ENCODE measurements around the gene PRXL2B.
"Not testable (repeated sequence)": the region's sequence is repeated elsewhere in the genome, so short reads cannot be mapped to it uniquely, and the experiment has no call there.

PRXL2B gene

DNA sequence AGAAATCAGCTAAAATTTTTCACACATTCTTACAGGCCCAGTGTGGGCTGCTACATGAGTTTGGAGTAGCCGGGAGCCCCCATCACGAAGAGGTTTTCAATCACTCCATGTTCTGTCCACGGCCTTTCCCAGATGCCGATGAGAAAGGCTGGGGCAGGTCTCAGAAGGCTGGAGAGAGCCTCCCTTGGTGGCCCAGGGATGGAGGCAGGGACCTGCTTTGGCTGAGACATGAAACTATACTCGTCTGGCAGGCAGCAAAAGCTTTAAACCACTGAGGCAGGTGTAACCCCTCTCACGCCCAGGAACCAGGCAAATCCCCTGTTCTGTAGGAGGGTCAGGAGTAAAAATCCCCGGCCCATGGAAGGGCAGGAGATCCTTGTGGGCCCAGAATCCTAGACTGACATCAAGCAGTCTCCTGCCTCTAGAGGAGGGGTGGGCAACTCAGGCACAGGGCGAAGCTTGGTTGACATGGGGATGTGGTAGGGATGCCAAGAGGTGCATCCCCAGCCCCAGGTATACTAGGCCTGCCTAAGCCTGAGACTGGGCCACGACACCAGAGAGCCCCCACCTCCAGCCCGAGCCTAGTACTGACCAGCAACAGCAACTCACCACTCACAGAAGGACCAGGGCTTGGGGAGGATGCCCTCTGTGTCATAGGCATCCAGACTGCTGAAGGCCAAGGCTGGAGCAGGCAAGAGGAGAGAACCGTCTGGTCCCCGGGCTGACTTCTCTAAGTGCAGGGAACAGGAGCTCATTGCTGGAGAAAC lies 37.2 kb downstream of the PRXL2B start:
- DNase-seq = no peak

DNA sequence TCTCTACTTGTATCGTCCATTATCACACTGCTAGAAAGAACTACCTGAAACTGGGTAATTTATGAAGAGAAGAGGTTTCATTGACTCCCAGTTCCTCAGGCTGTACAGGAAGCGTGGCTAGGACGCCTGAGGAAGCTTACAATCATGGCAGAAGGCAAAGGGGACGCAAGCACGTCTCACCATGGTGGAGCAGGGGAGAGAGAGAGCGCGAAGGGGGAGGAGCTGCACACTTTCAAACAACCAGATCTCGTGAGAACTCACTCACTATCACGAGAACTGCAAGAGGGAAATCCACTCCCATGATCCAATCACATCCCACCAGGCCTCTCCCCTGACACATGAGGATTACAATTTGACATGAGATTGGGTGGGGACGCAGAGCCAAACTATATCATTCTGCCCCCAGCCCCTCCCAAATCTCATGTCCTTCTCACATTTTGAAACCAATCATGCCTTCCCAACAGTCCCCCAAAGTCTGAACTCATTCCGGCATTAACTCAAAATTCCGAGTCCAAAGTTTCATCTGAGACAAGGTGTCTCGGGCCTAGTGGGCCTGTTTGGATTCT lies 38.2 kb downstream of the PRXL2B start:
- DNase-seq = no peak

DNA sequence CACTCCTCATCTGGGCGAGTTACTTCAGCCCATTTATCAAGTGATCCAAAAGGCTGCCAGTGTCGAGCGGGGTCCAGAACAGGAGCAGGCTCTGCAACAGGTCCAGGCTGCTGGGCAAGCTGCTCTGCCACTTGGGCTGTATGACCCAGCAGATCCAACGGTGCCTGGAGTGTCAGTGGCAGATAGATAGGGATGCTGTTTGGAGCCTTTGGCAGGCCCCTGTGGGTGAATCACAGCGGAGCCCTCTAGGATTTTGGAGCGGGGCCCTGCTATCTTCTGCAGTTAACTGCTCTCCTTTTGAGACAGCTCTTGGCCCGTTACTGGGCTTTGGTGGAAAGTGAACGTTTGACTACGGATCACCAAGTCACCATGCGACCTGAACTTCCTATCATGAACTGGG lies 38.7 kb downstream of the PRXL2B start:
- DNase-seq = no peak

DNA sequence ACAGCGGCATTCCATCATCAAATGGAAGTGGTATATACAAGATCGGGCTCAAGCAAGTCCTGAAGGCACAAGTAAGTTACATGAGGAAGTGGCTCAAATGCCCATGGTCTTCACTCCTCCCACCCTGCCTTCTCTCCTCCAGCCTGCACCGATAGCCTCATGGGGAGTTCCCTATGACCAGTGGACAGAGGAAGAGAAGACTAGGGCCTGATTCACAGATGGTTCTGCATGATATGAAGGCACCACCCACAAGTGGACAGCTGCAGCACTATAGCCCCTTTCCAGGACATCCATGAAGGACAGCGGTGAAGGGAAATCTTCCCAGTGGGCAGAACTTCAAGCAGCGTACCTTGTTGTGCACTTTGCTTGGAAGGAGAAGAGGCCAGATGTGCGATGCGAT lies 39.2 kb downstream of the PRXL2B start:
- DNase-seq = not testable (repeated sequence)

DNA sequence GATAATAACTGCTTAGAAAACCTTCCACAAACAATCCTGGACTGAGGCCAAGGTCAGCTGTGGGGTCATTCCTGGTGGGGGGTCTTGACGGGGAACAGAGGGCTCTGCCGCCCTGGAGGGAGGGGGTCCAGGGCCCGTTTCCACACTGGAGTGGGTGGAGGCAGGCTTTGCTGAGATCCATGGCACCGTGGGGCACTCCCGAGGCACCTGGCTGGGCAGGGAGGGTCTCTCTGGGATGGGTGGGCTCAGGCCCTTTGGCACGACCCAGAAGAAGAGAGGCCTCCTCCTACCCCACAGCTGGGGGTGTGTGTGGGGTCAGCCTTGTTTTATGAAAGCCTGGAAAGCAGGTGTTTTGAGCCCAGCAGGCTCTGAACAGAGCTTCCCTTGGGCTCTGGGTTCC lies 41.2 kb downstream of the PRXL2B start:
- no peak for DNase-seq

DNA sequence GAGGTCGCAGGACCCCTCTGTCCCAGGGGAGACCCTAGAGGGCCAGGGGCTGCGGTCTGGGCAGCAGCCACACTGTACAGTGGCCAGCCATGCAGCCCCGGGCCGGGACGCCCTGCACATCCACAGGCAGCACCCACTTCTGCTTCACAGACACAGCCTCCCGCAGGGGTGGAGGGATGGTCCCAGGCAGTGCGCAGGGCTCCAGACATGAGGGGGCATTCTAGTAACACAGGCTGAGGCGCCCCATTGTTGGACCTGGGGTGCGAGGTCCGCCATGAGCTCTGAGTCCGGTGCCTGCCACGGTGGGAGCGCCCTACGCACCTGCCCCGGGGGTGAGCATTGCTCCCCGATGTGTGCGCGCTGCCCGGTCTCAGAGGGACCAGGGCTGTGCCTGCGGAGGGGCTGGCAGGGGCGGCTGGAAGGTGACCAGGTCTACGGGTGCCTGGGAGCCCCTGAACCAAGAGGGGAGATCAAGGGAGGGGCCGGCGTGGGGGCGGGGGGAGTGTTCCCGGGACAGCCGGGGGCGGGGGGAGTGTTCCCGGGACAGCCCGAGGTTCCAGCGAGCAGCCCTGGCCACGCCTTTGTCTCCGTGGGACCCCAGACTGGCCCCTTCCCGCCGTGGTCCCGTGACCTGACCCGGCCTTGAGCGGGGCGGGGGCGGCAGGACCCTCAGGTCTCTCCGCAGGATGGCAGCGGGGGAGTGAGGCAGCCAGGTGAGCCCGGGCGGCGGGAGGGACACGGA lies 41.8 kb downstream of the PRXL2B start:
- no peak for DNase-seq

DNA sequence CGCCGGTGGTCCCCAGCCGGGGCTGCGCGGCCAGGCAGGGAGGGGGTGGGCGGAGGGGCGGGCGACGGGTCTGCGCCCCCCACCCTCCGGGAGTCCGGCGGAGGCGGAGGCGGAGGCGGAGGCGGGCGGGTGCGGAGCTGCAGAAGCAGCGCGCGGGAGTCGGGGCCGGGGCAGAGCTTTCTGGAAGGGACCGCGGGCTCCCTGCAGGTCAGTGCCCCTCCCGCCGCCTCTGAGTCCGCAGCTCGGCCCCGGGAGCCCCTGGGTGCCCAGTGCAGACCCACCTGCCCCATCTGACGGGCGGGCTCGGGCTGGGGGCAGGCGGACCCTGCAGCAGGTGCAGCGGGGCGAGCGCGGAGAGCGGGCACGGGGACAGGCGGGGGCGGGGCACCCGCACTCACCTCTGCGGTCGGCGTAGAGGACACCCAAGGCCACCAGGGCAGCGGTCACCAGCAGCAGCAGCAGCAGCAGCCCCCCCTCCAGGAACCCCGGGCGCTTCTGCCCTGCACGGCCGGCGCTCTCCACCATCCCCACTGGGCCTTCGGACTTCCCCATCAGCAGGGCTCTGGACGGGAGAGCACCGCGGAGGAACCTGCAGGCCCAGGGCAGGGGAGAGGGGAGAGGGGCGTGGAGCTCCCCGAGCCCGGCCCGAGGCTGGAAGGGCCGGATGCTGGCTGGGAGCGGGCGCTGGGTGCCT lies 42.5 kb downstream of the PRXL2B start:
- peak in 1 of 6 experiments; percentile 31 for DNase-seq

DNA sequence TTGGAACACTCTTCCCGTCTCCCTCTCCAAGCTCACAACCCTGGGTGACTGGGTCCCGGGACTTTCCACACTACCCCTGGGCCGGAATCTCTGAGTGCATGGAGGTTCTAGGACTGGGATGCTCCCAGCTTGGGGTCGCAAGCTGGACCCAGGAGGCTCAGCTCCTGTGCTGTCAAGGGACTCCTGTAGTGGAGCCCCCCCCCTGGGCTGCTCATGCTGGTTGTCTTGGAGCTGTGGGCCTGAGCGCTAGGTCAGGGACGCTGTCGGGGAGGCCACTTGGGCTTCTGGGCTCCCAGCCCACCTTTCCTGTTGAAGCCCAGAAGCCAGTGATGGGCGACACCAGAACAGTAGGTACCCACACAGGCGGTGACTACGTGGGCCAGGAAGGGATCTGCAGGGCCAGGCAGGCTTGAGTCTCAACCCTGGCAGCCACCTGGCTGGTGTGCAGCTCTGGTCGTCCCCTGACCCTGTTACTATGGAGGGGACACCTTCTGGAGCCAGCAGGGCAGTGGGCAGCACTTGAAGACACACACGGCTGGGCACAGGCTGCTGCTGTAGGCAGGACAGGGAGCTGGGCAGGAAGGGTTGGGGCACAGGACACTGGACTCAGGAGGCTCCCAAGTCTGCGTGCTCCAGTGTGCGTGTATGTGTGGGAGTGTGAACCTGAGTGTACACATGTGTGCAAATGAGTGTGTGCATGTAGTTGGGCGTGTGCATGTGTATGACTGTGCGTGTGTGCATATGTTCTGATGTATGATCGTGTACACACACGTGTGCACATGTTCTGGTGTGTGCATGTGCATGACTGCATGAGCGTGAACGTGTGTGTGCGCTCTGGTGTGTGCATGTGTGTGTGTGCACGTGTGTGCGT lies 43.3 kb downstream of the PRXL2B start:
- no peak for DNase-seq

DNA sequence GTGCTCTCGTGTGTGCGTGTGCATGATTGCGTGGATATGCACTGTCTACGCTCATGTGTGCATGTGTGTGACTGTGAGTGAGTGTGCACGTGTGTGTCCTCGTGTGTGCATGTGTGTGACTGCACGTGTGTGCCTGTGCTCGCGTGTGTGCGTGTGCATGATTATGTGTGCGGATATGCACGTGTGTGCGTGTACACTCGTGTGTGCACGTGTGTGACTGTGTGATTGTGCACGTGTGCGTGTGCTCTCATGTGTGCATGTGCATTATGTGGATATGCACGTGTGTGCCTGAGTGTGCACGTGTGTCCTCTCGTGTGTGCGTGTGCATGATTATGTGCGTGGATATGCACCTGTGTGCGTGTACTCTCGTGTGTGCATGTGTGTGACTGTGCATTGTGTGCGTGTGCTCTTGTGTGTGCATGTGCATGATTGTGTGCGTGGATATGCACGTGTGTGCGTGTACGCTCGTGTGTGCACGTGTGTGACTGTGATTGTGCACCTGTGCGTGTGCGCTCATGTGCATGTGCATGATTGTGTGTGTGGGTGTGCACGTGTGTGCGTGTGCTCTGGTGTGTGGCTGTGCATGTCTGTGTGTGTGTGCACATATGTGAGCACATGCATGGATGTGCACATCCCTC lies 44.0 kb downstream of the PRXL2B start:
- no peak for DNase-seq

DNA sequence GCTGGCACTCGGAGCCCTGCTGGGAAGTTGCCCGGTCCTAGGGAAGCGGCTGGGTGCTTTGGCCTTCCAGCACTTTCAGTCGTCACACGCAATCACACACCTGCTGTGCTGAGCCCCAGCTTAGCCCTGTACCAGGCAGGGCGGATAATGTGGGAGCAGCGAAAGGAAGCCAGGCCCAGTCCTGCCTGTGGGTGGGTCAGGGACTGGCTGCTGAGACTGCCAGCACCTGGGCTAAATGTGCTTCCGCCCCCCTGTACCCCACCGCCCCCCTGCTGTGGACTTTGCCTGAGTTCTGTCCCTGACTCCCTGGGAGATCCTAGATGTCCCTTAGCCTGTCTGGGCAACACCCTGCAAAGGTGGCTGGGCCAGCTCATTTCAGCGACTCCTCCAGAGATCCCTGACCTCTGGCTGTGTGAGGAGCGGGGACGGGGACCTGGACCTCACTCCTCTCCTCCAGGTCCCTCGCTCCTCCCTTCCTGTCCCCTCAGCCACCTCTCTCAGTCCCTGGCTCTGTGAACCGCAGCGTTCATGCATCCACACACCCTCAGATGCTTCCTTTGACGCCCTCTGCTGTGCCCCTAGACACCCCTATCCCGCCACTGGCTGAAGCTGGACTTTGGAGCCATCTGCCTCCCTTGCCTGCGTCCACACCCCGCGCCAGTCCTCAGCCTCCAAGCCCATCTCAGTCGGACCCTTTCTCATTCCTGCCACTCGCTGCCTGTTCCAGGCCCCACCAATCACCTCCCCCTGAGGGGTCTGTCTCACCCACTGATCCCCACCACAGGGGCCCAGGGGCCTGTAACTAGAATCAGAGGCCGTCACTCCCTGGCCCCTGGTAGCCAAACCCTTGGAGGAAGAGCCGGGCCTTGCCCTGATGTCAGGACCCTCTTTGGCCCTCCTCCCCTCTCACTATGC lies 44.8 kb downstream of the PRXL2B start:
- DNase-seq = no peak

DNA sequence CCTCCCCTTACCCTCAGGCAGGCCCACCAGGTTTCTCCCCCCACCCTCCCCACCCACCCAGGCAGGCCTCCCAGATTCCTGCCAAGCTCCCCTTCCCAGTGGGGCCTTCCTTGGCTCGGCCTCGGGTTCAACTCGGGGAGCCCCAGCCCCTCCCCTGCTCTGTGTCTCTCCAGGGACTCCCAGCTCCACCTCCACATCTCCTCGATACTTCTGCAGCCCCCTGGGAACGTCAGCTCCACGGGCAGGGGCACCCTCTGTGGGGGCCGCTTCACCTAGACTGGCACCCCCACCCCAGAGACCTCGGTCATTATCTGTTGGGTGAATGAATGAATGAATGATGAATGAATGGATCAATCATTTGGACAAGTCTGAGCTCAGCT lies 45.5 kb downstream of the PRXL2B start:
- DNase-seq = no peak

DNA sequence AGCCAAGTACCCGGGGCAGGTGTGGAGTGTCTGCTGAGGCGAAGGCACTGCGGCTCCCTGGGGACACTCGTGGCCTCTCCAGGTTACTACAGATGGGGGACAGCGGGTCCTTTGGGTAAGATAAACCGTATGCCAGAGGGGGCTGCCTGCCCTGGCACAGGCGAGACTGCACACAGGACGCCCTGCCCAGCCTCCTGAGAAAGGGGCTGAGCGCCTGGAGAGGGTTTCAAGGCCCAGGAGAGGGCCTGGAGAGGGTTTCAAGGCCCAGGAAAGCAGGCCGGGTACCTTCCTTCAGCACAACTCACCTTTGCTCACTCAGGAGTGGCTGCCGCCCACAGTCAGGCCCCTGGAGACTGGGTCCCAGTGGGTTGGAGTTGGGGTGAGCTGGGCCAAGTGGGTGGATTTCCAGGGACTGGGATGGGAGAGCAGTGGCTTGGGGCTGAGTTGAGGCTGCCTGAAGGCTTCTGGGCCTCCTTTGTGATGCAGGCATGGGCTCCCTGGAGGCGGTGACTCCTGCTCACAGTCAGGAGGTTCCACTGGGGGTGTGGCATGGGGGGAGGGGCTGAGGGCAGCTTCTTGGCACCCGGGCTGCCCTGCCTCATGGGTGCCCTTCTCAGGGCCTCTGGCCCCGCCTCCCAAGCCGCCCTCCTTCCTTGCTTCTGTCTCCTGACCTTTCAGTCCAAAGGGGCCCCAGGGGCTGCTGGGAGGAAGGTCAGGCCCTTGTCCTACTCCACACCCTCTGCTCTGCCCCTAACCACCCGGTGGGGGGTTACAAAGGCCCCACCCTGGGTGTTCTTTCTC lies 46.2 kb downstream of the PRXL2B start, which contains the start of gene MMEL1:
Gene MMEL1, minus strand, starts transcription at position 456 of the 801 bp plus-strand sequence. CDS start 3,532 bp downstream, outside the sequence.
- no peak for DNase-seq

DNA sequence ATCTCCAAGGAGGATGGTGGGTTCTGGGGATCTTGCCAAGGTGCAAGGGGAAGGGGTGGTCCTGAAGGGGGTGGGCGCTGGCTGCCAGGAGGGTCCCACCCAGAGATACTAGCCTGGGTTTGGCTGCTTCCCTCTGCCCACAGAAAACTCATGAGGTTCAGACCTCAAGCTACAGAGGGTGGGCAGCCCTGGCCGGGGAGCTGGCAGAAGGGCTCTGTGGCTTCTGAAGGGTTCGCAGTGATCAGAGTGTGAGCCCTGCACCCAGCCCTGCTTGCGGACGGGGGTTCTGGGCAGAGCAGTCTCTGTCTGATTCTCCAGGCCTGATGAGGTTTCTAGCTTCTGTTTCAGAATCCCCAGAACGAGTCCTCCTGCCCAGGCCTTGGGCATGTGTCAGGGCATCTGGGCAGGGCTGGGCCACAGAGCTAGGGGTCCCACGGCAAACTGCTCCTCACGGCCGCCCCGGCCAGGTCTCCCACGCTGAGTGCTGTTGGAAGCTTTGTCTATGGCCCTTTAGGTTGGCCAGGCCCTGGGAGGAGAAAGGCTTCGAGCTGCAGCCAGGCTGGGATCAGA lies 46.9 kb downstream of the PRXL2B start:
- no peak for DNase-seq

DNA sequence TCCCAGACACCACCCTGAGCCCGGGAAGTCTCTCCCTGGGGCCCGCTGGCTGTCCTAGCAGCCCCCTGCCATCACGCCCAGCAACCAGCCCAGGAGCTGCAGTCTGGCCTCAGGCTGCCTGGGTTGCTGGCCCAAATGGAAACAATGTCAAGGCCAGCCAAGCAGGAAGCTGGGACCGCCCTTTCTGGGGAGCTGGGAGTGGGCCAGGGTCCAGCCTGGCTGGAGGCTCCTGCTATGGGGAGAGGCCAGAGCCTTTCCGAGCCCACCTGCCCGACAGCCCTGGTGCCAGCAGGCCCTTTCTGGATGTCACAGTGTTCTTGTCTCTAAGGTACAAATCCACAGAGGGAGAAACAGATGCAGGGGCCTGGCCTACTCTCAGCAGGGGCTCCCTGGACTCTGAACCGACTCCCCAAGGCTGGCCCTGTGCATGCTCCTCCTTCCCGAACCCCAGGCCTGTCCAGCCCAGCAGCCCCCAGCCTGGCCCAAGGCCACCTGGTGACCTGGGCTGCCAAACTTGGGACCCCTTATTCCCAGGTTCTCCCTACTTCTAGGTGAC lies 47.4 kb downstream of the PRXL2B start:
- no peak for DNase-seq

DNA sequence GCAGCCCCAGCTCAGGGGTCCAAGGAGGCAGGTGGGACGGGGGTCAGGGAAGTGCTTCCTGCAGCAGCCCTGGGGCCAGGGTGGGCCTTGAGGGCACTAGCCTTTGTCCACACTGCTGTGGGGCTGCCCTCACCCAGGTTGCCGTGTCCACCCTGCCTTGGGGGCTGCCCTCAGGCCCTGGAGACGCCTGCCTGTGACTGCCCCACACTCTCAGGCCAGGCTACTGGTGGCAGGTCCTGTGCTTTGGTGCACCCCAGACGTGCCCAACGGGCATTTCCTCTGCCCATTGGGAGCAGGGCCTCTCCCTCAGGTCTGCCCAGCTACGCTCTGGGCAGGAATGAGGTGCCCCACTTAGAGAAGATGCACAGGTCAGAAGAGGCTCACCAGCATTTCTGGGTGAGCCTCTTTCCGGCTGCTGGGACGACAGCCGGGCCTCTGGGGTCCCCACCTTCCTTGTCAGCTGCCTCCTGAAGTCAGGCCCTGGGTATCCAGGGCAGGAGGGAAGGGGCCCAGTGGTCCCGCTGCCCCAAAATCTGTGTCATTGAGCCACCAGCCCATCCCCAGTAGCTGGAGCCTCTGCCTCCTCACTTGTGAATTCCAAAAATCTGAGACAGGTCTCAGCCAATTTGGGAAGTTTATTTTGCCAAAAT lies 48.9 kb downstream of the PRXL2B start:
- DNase-seq = no peak

DNA sequence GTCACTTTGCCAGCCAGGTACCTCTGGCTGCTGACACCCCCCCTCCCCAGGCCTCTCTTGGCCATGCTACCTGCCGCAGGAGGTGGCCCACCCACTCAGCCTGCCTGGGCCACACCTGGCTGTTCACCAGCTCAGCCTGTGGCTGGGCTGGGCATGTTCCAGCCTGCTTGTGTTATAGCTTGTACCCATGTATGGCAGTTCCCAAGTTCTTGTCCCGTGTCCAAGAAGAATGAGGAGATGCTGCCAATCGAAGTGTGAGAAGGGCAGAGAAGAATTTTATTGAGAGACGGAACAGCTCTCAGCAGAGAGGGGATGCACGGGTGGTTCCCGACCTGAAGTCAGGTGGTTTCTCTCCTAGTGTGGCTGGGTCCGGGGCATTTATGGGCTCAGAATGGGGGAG lies 50.2 kb downstream of the PRXL2B start:
- no peak for DNase-seq

DNA sequence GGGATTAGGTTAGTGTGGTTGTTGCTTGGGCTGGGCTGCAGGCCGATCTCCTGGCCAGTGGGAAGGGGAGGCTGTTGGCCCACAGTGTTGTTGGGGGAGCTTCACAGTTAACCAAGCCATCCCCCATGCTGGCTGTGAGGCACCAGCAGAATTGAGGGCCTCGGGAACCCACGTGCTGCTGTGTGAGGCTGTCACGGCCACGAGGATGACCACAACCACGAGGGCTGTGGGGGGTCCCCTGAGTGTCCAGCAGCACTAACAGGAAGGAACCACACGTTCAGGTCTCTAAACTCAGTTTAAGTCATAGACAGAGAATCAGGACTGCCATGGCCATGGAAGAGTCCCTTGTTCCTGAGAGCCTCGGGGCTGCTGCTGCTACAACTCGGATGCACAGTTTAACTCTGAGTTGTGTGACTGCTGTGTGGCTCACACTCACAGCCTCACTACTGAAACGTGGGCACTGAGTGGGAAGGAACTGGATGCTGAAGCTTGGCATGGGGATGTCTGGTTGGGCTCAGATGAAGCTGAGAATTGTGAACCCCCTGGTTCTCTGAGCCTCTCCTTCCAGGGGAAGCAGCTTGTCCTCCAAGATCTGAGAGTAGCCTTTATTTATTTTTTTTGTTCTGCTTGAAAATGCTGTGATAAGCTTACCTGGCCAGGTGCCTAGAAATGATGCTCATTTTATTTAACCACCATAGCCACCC lies 51.0 kb downstream of the PRXL2B start:
- DNase-seq = no peak
